Testis (tissue), 3 donors: Measurements from ENCODE around the gene EDNRA. TPM values are rescaled to one million over a fixed set of nuclear protein-coding genes. Genes with fewer than 3 reads are reported as not detected.
A peak's percentile ranks its signal among the peaks of the same experiment; 100 is the strongest.

Experiments
- DNase-seq: peaks from one replicate; pipeline ENCODE4 v3.0.0-alpha.2; 2019
- H3K27ac ChIP-seq, 2 donors: fragments of 200-600 bp; sonication (generic); one replicate each; pipeline ENCODE4 v1.5.1; 2019
- H3K27me3 ChIP-seq: fragments of 200-600 bp; sonication (generic); one replicate; pipeline ENCODE4 v1.5.1; 2019
- H3K36me3 ChIP-seq: fragments of 200-600 bp; sonication (generic); one replicate; pipeline ENCODE4 v1.5.1; 2017; ENCODE audit warnings: low read depth; ENCODE audit errors: missing control alignments
- H3K4me1 ChIP-seq: fragments of 200-600 bp; sonication (generic); one replicate; pipeline ENCODE4 v1.5.1; 2019
- H3K4me3 ChIP-seq, 2 donors: fragments of 200-600 bp; sonication (generic); one replicate each; pipeline ENCODE4 v1.5.1; 2017 to 2019
- H3K9me3 ChIP-seq: fragments of 200-600 bp; sonication (generic); one replicate; pipeline ENCODE4 v1.5.1; 2017
- POLR2A ChIP-seq: fragments of 450-650 bp; IDR thresholded peaks from one replicate; pipeline ENCODE4 v1.6.1; 2017; ENCODE audit warnings: antibody characterized with exemption, mild to moderate bottlenecking, moderate library complexity
- WGBS, 2 donors: methylation state at CpG; one replicate each; pipeline ENCODE4 v1.1.5; 2018; 5-methylcytosine and 5-hydroxymethylcytosine counted together
- intact Hi-C: fragments of 100-400 bp; cut with DNase I; formaldehyde crosslinking; loops from one replicate; pipeline ENCODE4 v1.15.1; 2023; ENCODE audit warnings: low total_unique reads
- polyA plus RNA-seq: library from polyadenylated mRNA; stranded (reverse); fragments of 350-450 nt; fragmentation: Illumina TruSeq; extraction: RNeasy Lipid Tissue Mini Kit (QIAGEN cat#74804); gene quantifications from one replicate; pipeline ENCODE4 v1.2.3, GENCODE V29; 2014; ENCODE audit warnings: low read depth, low replicate concordance; ENCODE audit not compliant: insufficient read depth
- total RNA-seq, 2 donors: library from RNA; depleted of rRNA; stranded (reverse); fragments of >200 nt; gene quantifications; one replicate each; pipeline ENCODE4 v1.2.3, GENCODE V29; 2016
- TF ChIP-seq, protein P1 (sequence below), 3 experiments: fragments of 450-650 bp in 2 of 3; fragments of 200-600 bp in 1 of 3; sonication (generic) in 1 of 3; IDR thresholded peaks; one replicate each; pipeline ENCODE4 v1.5.1; 2016 to 2019; ENCODE audit warnings: antibody characterized with exemption in 3 of 3, mild to moderate bottlenecking in 2 of 3, moderate library complexity in 1 of 3

The EDNRA gene
- total and polyA plus RNA-seq, 3 donors from 2014 or later, result 9.4 to 14.1 (median 12.3) TPM

GRCh38 chr4:147456706-147457105 is 24.2 kb upstream of the EDNRA start:
- intact Hi-C loops, result no loop called here
- no peaks in the 10 kb centered on the region for H3K36me3 ChIP-seq

DNA sequence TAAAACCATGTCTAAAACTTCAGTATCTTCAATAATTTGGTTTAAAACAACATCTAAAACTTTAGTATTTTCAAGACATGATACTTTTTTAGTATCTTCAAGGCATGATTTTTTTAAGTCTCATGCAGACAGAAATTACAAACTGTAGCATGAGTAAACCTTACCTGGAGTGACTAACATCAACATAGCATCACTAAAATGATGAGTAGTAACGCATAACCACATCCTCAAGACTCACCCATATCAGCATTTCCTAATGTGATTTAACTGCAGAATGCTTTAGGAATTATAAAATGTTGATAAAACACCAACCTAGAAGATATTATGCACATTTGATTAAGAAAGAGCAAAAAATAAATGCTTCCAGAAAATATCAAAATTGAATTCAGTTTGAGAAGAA is 19.7 kb upstream of the EDNRA start:
- intact Hi-C loops, result no loop called here
- TF ChIP-seq POLR2A, result no peak
- TF ChIP-seq, protein P1, sequence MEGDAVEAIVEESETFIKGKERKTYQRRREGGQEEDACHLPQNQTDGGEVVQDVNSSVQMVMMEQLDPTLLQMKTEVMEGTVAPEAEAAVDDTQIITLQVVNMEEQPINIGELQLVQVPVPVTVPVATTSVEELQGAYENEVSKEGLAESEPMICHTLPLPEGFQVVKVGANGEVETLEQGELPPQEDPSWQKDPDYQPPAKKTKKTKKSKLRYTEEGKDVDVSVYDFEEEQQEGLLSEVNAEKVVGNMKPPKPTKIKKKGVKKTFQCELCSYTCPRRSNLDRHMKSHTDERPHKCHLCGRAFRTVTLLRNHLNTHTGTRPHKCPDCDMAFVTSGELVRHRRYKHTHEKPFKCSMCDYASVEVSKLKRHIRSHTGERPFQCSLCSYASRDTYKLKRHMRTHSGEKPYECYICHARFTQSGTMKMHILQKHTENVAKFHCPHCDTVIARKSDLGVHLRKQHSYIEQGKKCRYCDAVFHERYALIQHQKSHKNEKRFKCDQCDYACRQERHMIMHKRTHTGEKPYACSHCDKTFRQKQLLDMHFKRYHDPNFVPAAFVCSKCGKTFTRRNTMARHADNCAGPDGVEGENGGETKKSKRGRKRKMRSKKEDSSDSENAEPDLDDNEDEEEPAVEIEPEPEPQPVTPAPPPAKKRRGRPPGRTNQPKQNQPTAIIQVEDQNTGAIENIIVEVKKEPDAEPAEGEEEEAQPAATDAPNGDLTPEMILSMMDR (IDR thresholded peaks at IDR 0.05), result no peak
- 92 to 100% methylated on average over 1 of the region's 1 CpG for WGBS, 2 donors
- no peaks in the 10 kb centered on the region for H3K9me3 ChIP-seq
- H3K36me3 ChIP-seq, result no peaks in the 10 kb centered on the region
- H3K27me3 ChIP-seq, result no peaks in the 10 kb centered on the region
- no peak overlapping the region for H3K27ac ChIP-seq
- no peak overlapping the region for H3K4me3 ChIP-seq
- H3K4me1 ChIP-seq, result no peaks in the 10 kb centered on the region
- no peak for DNase-seq

More at GRCh38 chr4:147456706-147457105, 24.2 kb upstream of the EDNRA start:
- no peak for TF ChIP-seq POLR2A
- TF ChIP-seq, protein P1 (IDR thresholded peaks at IDR 0.05), result no peak
- WGBS, 2 donors, result 90 to 92% methylated on average over 5 of the region's 5 CpGs
- Histone ChIP-seq H3K27me3 (no peaks in the 10 kb centered on the region), H3K4me3 (no peak overlapping the region), H3K9me3 (no peaks in the 10 kb centered on the region), H3K27ac (no peak overlapping the region), H3K4me1 (no peaks in the 10 kb centered on the region)
- DNase-seq, result no peak

GRCh38 chr4:147463065-147463464 is 17.8 kb upstream of the EDNRA start:
- Histone ChIP-seq H3K4me1 (no peaks in the 10 kb centered on the region), H3K9me3 (no peaks in the 10 kb centered on the region), H3K27me3 (no peaks in the 10 kb centered on the region), H3K36me3 (no peaks in the 10 kb centered on the region), H3K4me3 (no peak overlapping the region), H3K27ac (peak overlapping the region; percentile 48 to 76)
- TF ChIP-seq, protein P1 (IDR thresholded peaks at IDR 0.05), result no peak
- TF ChIP-seq POLR2A, result no peak
- intact Hi-C loops, result no loop called here
- 74 to 75% methylated on average over 4 of the region's 4 CpGs for WGBS, 2 donors
- DNase-seq, result no peak

DNA sequence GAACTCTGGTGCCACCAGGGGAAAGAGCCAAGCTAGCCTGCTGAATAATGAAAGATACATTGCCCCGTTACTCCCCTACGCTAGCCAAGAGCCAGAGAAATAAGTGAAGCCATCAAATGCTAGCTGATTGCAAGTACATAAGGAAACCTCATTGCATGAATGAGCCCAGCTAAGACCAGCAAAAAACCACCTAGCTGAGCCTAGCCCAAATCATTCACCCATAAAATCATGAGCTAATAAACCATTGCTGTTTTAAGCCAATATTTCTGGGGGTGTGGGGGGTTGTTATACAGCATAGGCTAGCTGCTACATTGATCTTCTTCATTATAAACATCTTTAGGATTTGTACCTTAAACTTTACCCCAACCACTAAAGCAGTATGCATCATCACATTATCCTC is 15.4 kb upstream of the EDNRA start:
- no peak overlapping the region for H3K27ac ChIP-seq
- no peak overlapping the region for H3K4me3 ChIP-seq
- no peaks in the 10 kb centered on the region for H3K4me1 ChIP-seq
- no peaks in the 10 kb centered on the region for H3K9me3 ChIP-seq
- H3K36me3 ChIP-seq, result no peaks in the 10 kb centered on the region
- intact Hi-C loops, result no loop called here
- no peaks in the 10 kb centered on the region for H3K27me3 ChIP-seq
- WGBS, 2 donors, result 96 to 98% methylated on average over 2 of the region's 2 CpGs
- no peak for DNase-seq
- TF ChIP-seq POLR2A, result no peak
- TF ChIP-seq, protein P1 (IDR thresholded peaks at IDR 0.05), result no peak

- DNase-seq, result no peak
- Histone ChIP-seq H3K4me1 (peaks cover 5% of the 10 kb centered on the region), H3K36me3 (no peaks in the 10 kb centered on the region), H3K9me3 (no peaks in the 10 kb centered on the region), H3K4me3 (no peak overlapping the region), H3K27ac (no peak overlapping the region), H3K27me3 (no peaks in the 10 kb centered on the region)
- no peak for TF ChIP-seq POLR2A
- TF ChIP-seq, protein P1 (IDR thresholded peaks at IDR 0.05), result no peak
- intact Hi-C loops, result no loop called here
Measured at GRCh38 chr4:147477439-147477838, 3.5 kb upstream of the EDNRA start.
